SH-SY5Y (cell line): ENCODE data around the gene C15orf62.

Experiments used
- GATA2 ChIP-seq: IDR thresholded peaks from 2 replicates; pipeline ENCODE4 v1.6.1; 2011; ENCODE audit warnings: mild to moderate bottlenecking, low read depth, low read length
- GATA3 ChIP-seq: IDR thresholded peaks from 2 replicates; pipeline ENCODE4 v1.6.1; 2011; ENCODE audit warnings: low read depth, mild to moderate bottlenecking, low read length, moderate library complexity

DNA sequence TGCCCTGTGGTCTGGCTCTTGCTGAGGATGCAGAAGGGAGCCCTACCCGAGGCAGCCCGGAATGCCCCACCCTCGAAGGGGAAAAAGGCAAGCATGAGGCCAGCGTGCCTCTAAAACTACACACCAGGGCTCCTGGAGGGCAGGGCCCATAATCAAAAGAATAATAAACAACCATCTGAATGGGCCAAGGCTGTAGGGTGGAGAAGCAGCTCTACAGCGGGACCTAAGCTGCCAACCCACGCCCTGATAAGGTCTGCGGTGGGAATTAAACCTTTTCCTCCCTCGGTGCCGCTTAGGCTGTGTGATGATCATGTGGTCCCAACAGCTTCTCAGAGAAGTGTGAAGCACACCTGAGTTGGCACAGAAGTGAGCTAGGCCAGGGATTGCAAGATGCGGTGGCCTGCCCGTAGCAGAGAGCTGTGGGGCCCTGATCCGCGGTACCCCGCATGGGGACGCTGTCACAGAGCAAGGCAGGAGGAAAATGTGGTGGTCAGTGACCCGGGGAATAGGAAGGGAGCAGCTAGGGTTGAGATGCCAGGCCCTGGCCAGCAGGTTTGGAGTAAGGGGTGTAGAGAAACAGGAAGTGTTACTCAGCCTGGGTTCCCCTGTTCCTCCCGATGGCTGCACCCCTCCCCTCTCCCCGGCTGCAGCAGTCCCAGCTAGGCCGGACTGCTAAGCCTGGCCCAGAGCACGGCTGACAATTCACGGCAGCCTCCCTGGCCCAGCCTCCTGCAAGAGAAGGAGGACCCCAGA is 1.1 kb upstream of the C15orf62 start:
- TF ChIP-seq GATA2 = no peak
- TF ChIP-seq GATA3 = no peak
